M059J (cell line): ENCODE results near the gene SPAG9. TPM values are rescaled to one million over a fixed set of nuclear protein-coding genes. Genes with fewer than 3 reads are reported as not detected.

Experiments used
- DNase-seq: peaks from one replicate; pipeline ENCODE4 v3.0.0-alpha.2; 2012; ENCODE audit warnings: low read depth
- total RNA-seq: library from RNA; depleted of rRNA; stranded (reverse); fragments of >200 nt; shearing (Covaris generic); gene quantifications from 2 replicates; pipeline ENCODE4 v1.2.3, GENCODE V29; 2014; rRNA removed

SPAG9 gene
- total RNA-seq, 1 experiment from 2014 or later = 43.9 TPM

GRCh38 chr17:50919321-50920040 lies 201.2 kb downstream of the SPAG9 start:
- DNase-seq = peak; percentile 95

DNA sequence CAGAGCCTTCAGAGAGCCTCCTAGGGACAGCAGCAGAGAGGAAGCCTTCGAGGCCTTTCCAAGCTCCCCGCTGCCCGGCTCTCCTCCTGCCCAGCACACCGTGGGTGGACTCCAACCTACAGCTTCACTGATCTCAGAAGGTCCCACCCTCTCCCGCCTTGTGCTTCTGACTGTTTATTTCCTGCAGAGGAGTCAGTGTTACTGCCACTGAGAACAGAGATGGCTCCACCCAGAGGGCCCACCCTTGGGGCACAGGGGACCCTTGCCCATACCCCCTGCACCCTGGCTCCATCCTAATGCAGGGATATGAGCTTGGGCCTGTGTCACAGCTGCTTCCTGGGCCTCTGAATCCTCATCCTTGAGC lies 201.8 kb downstream of the SPAG9 start:
- DNase-seq = no peak

- DNase-seq = no peak
These were observed 202.4 kb downstream of the SPAG9 start for GRCh38 chr17:50918071-50918932.

DNA sequence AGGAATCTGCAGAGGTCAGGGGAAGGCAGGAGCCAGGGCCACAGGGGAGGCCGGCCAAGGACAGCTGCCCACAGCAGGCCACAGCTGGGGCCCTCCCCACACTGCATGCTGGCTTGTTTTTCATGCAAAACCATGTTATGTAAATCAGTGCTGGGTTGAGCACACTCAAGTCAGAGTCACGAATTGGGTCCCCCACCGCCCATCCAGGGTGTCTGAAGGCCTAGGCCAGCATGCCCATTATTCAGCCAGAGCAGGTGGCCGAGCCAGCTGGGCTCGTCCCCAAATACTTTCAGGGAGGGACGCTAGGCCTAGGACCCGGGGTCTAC lies 203.3 kb downstream of the SPAG9 start:
- DNase-seq = no peak

GRCh38 chr17:50916708-50917417 lies 203.8 kb downstream of the SPAG9 start:
- DNase-seq = no peak

DNA sequence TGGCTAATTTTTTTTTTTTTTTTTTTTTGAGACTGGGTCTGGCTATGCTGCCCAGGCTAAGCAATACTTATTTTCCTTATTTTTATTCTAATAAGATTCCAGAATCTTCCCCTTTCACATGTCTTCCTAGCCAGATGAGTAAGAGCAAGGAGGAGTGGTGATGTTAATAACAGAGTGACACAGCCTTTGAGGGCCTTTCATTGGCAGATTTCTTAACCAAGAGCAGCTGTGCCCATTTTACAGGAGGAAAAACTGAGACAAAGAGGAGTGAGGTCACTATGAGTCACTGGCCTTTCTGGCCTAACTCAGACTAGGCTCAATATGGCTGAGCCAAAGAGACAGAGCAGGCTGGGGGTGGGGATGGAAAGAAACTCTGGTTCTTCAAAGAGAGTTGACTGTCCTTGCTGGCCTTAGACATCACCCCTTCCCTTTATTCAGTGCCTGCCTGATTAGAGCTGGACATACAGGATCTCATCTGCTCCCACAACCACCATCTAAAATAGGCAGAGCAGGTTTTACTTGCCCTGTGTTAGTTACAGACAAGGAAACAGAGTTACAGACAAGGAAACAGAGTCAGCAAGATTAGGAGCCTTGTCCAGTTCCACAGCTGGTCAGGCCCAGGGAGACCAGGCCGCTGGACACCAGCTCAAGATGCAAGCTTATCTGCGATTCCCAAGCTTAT lies 204.5 kb downstream of the SPAG9 start:
- DNase-seq = no peak

DNA sequence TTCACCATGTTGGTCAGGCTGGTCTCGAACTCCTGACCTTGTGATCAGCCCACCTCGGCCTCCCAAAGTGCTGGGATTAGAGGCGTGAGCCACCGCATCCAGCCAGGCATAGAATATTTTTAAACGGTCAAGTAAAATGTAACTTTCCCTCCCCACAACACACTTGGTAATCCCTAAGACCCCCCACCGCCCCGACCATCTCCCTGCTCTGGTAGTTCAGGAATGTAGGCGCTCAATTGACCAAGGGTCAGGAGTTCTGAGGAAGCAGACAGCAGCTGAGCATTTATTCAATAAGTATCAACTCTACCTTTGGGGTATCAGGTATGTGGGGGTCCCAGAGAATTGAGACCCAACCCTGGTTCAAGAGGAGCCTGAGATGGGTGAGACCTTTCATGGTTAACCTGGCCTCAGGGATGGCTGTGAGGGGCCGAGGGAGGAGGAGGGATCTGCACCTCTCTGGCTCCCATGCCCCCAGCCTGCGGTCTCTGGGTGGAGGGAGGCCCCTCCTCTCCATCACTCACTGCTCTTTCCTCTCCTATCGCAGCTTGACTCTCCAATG lies 206.1 kb downstream of the SPAG9 start:
- no peak for DNase-seq

GRCh38 chr17:50913120-50913519 lies 207.5 kb downstream of the SPAG9 start:
- no peak for DNase-seq

Other genes with a start within 250 kb of the SPAG9 start
- 171 and 178 TPM in 2 replicates for gene NME1, start 32.7 kb upstream of the SPAG9 start, total RNA-seq
- 491 and 573 TPM in 2 replicates for gene NME2, start 45.5 kb upstream of the SPAG9 start, total RNA-seq
- 3.3 and 3.8 TPM in 2 replicates for gene MBTD1, start 139.2 kb upstream of the SPAG9 start, total RNA-seq
- 35.3 and 51.4 TPM in 2 replicates for gene UTP18, start 139.7 kb upstream of the SPAG9 start, total RNA-seq